Measurements from ENCODE around the gene IL17RA.

The IL17RA gene

GRCh38 chr22:17157714-17158113 is 72.9 kb downstream of the IL17RA start:
- DNase-seq (ENCODE audit: low read depth) = no peak

- no peak for DNase-seq (ENCODE audit: low read depth)
Observed at GRCh38 chr22:17158176-17158567, 73.4 kb downstream of the IL17RA start.

- peak; percentile 86 for DNase-seq (ENCODE audit: low read depth)
Observed at GRCh38 chr22:17158568-17159503, 74.0 kb downstream of the IL17RA start, which contains the start of gene HDHD5. TSS of gene HDHD5 (minus strand) at chr22:17159277. CDS start at chr22:17159251, 26 bp downstream.

- peak; percentile 7 for DNase-seq (ENCODE audit: low read depth)
Observed at GRCh38 chr22:17159504-17159951, 74.7 kb downstream of the IL17RA start.

- DNase-seq (ENCODE audit: low read depth) = no peak
Observed at GRCh38 chr22:17161991-17162390, 77.2 kb downstream of the IL17RA start.

- DNase-seq (ENCODE audit: low read depth) = no peak
Observed at GRCh38 chr22:17162731-17163130, 77.9 kb downstream of the IL17RA start.

GRCh38 chr22:17164392-17165024 is 79.7 kb downstream of the IL17RA start:
- no peak for DNase-seq (ENCODE audit: low read depth)

Data from stimulated activated CD8-positive, alpha-beta memory T cell treated with anti-CD3 and anti-CD28 coated beads, Interleukin-15, amount 100 ng/mL, for 1 hour (primary cell).